ENCODE data around the gene AKAP3. TPM values are rescaled to one million over a fixed set of nuclear protein-coding genes. Genes with fewer than 3 reads are reported as not detected.

Gene AKAP3
- total RNA-seq, 3 donors from 2014 or later (not counting 1 experiment from before 2014, with no cell fraction given): 0.56 to 1.00 (median 0.58) TPM

- H3K27me3 Mint-ChIP-seq (ENCODE audit: low read depth in 2 of 2): peaks cover 12 to 53% of the 10 kb centered on the region in 2 donors
- WGBS (ENCODE audit: insufficient coverage): 32% methylated on average over 7 of the region's 8 CpGs
- TF ChIP-seq, protein P1, sequence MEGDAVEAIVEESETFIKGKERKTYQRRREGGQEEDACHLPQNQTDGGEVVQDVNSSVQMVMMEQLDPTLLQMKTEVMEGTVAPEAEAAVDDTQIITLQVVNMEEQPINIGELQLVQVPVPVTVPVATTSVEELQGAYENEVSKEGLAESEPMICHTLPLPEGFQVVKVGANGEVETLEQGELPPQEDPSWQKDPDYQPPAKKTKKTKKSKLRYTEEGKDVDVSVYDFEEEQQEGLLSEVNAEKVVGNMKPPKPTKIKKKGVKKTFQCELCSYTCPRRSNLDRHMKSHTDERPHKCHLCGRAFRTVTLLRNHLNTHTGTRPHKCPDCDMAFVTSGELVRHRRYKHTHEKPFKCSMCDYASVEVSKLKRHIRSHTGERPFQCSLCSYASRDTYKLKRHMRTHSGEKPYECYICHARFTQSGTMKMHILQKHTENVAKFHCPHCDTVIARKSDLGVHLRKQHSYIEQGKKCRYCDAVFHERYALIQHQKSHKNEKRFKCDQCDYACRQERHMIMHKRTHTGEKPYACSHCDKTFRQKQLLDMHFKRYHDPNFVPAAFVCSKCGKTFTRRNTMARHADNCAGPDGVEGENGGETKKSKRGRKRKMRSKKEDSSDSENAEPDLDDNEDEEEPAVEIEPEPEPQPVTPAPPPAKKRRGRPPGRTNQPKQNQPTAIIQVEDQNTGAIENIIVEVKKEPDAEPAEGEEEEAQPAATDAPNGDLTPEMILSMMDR (IDR thresholded peaks at IDR 0.05): no peak
- no peaks in the 10 kb centered on the region for H3K9me3 Mint-ChIP-seq
- H3K36me3 Mint-ChIP-seq: no peaks in the 10 kb centered on the region
- H3K4me1 Mint-ChIP-seq: no peaks in the 10 kb centered on the region
- Histone ChIP-seq H3K4me3 (ENCODE audit: low read length) (no peak overlapping the region), H3K27me3 (ENCODE audit: control insufficient read depth, insufficient read depth, low read length) (no peaks in the 10 kb centered on the region), H3K4me1 (ENCODE audit: control insufficient read depth, insufficient read depth, low read length) (no peaks in the 10 kb centered on the region), H3K36me3 (ENCODE audit: control insufficient read depth, insufficient read depth, low read length) (no peaks in the 10 kb centered on the region), H3K27ac (ENCODE audit: low read length) (no peak overlapping the region), H3K9me3 (ENCODE audit: control insufficient read depth, insufficient read depth, low read length) (no peaks in the 10 kb centered on the region)
- ATAC-seq (no peak), DNase-seq (peak in 1 of 2 donors; percentile 32)
- H3K27ac Mint-ChIP-seq: no peak overlapping the region
- intact Hi-C loops (cut with micrococcal nuclease): no loop called here
- no peak overlapping the region for H3K4me3 Mint-ChIP-seq
Observed at GRCh38 chr12:4579305-4580102, 69.3 kb downstream of the AKAP3 start.

GRCh38 chr12:4572680-4573079 lies 76.2 kb downstream of the AKAP3 start:
- no peak overlapping the region for H3K4me3 Mint-ChIP-seq
- Histone ChIP-seq H3K9me3 (ENCODE audit: control insufficient read depth, insufficient read depth, low read length) (no peaks in the 10 kb centered on the region), H3K36me3 (ENCODE audit: control insufficient read depth, insufficient read depth, low read length) (no peaks in the 10 kb centered on the region), H3K27ac (ENCODE audit: low read length) (no peak overlapping the region), H3K27me3 (ENCODE audit: control insufficient read depth, insufficient read depth, low read length) (no peaks in the 10 kb centered on the region), H3K4me1 (ENCODE audit: control insufficient read depth, insufficient read depth, low read length) (peaks cover 7% of the 10 kb centered on the region), H3K4me3 (ENCODE audit: low read length) (no peak overlapping the region)
- intact Hi-C loops (cut with micrococcal nuclease): no loop called here
- no peaks in the 10 kb centered on the region for H3K36me3 Mint-ChIP-seq
- peaks cover 2 to 23% of the 10 kb centered on the region in 2 donors for H3K27me3 Mint-ChIP-seq (ENCODE audit: low read depth in 2 of 2)
- TF ChIP-seq, protein P1 (IDR thresholded peaks at IDR 0.05): no peak
- ATAC-seq: no peak
- no peaks in the 10 kb centered on the region for H3K9me3 Mint-ChIP-seq
- H3K4me1 Mint-ChIP-seq: no peaks in the 10 kb centered on the region
- DNase-seq: no peak
- 92% methylated on average over 6 of the region's 7 CpGs for WGBS (ENCODE audit: insufficient coverage)
- no peak overlapping the region for H3K27ac Mint-ChIP-seq

- H3K27ac Mint-ChIP-seq: no peak overlapping the region
- 97% methylated on average over 3 of the region's 4 CpGs for WGBS (ENCODE audit: insufficient coverage)
- H3K27me3 Mint-ChIP-seq (ENCODE audit: low read depth in 2 of 2): peaks cover 2 to 7% of the 10 kb centered on the region in 2 donors
- intact Hi-C loops (cut with micrococcal nuclease): no loop called here
- TF ChIP-seq, protein P1 (IDR thresholded peaks at IDR 0.05): no peak
- H3K4me1 Mint-ChIP-seq: peaks cover 8 to 12% of the 10 kb centered on the region in 2 donors
- Histone ChIP-seq H3K4me1 (ENCODE audit: control insufficient read depth, insufficient read depth, low read length) (peaks cover 18% of the 10 kb centered on the region), H3K4me3 (ENCODE audit: low read length) (no peak overlapping the region), H3K27ac (ENCODE audit: low read length) (no peak overlapping the region), H3K9me3 (ENCODE audit: control insufficient read depth, insufficient read depth, low read length) (no peaks in the 10 kb centered on the region), H3K27me3 (ENCODE audit: control insufficient read depth, insufficient read depth, low read length) (no peaks in the 10 kb centered on the region), H3K36me3 (ENCODE audit: control insufficient read depth, insufficient read depth, low read length) (no peaks in the 10 kb centered on the region)
- H3K9me3 Mint-ChIP-seq: no peaks in the 10 kb centered on the region
- no peak for DNase-seq
- no peak for ATAC-seq
- H3K36me3 Mint-ChIP-seq: no peaks in the 10 kb centered on the region
- no peak overlapping the region for H3K4me3 Mint-ChIP-seq
Observed at GRCh38 chr12:4569261-4569660, 79.6 kb downstream of the AKAP3 start.

Data from natural killer cell (primary cell).